Activated CD4-positive, alpha-beta T cell treated with anti-CD3 and anti-CD28 coated beads, Interleukin-2, amount 50 U/mL, for 24 hours (primary cell): ENCODE data around the gene PDZD11.
"Not testable (repeated sequence)": the region's sequence is repeated elsewhere in the genome, so short reads cannot be mapped to it uniquely, and the experiment has no call there.

Experiments used
- DNase-seq, 2 donors: peaks; one replicate each; pipeline ENCODE4 v3.0.0-alpha.2; 2020; ENCODE audit warnings: low read depth in 1 of 2, low spot score in 1 of 2

Gene PDZD11, protein sequence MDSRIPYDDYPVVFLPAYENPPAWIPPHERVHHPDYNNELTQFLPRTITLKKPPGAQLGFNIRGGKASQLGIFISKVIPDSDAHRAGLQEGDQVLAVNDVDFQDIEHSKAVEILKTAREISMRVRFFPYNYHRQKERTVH

DNA sequence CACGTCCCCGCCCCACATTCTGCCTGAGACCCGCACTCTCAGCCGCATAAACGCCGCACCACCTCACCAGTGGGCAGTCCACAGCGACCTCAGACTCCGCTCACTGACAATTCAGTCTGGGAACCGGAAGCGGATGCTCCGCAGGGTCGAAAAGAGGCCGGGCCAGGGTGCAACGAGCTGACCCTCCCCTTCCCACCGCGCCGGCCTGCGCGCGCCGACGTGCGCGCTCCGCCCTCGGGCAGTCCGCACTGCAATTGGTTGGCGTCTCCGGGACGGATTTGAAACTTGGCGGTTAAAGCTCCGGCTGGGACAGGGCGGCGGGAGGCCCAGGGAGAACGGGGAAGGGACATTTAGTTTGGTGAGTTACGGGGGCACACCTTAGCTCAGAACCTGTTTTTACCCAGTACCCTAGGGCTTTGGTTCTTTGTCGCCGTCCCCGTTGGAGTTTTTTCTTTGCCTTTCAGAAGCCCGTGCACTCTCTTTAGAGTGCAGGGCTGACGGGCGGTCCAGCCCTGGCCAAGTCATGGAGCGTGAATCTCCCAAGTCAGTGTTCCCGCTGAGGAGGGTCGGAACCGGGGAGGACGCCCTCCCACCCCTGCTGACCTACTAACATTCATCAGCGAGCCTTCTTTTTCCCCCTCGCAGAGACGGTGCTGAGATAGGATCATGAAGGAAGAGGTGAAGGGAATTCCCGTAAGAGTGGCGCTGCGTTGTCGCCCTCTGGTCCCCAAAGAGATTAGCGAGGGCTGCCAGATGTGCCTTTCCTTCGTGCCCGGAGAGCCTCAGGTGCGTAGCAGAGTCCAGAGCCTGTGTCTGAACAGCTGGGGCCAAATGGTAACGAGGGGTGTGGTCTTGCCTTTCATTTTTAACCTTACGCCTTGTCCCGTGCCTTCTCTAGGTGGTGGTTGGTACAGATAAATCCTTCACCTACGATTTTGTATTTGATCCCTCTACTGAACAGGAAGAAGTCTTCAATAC is at the start of gene PDZD11, which contains the start of gene KIF4A:
Gene PDZD11, minus strand, starts transcription at position 135 of the 978 bp plus-strand sequence. CDS start 586 bp downstream, outside the sequence.
Gene KIF4A, plus strand, starts transcription at position 312 of the 978 bp plus-strand sequence. Its CDS starts 355 bp downstream, at position 667.
- DNase-seq = peak; percentile 40 to 54

DNA sequence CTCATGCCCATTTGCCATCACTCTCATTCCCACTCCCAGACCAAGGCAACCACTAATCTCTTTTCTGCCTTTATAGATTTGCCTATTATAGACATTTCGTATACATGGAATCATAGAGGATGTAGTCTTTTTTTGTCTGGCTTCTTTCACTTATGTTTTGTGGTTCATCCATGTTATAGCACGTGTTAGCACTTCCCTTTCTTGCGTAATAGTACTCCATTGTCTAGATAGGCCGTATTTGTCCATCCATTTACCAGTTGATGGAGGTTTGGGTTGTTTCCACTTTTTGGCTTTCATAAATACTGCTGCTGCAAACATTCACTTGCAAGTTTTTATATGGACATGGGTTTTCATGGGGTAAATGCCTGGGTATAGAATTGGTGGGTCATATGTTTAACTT is 48.6 kb upstream of the PDZD11 start:
- no peak for DNase-seq

DNA sequence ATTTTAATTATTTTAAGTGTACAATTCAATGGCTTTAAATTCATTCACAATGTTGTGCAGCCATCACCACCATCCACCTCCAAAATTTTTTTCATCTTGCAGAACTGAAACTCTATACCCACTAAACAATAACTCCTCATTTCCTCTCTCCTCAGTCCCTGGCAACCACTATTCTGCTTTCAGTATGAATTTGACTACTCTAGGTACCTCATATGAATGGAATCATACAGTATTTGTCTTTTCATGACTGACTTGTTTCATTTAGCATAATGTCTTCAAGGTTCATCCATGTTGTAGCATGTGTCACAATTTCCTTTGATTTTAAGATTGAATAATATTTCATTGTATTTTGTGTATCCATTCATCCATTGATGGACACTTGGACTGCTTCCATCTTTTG is 47.0 kb upstream of the PDZD11 start:
- no peak for DNase-seq

DNA sequence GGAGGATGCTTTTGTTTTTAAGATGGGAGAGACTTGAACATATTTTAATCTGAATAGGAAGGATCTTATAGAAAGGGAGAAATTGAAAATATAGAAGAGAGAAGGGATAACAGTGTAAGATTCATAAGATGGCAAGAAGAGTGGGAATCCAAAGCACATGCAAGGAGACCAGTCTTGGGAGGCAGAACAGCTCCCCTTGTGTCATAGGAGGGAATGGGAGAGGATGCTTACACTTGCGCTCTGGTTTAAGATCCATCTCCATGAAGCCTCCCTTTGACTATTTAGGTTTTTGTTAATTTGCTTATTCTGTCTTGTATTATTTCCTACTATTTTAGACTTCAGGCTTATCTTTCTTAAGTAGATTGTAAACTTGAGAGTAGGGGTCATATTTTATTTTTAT is 42.9 kb upstream of the PDZD11 start:
- DNase-seq = no peak

DNA sequence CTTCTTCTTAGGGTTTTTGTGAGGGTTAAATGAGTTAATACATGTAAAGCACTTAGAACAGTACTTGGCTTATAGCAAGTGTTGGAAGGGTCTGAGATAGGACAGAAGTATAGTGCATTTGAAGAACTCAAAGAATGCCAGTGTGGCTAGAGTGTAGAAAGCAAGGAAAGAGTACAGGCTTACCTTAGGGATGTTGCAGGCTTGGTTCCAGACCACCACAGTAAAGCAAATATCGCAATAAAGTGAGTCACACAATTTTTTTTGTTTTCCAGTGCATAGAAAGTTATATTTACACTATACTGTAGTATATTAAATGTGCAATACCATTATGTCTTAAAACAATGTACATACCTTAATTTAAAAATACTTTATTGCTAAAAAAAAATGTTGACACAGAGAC is 41.4 kb upstream of the PDZD11 start:
- no peak for DNase-seq

DNA sequence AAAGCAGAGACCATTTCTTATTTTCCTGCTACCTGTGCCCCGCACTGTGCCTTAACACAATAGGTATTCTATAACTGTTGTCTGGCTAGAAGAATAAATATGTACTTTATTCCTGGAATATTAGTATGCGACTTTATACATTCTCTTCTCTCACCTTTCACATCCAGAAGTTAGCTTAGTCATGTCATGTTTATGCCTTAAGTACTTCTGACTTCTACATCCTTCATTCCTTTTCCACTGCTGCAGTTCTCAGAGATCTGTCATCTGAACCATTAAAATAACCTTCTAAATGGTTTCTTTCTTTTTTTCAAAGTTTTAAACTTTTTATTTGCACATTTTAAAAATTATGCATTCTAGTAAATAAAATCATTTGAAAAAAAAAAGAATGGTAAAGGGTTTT is 34.6 kb upstream of the PDZD11 start:
- DNase-seq = no peak

DNA sequence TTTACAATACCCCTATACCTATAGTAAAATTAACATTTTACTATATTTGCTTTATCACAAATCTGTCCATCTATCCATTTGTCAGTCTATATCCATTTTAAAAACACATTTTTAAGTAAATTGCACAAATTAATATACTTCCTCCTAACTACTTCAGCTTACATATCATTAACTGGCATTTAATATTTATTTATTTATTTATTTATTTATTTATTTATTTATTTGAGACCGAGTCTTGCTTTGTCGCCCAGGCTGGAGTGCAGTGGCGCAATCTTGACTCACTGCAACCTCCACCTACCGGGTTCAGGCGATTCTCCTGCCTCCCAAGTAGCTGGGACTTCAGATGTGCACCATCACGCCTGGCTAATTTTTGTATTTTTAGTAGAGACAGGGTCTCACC is 33.9 kb upstream of the PDZD11 start:
- not testable (repeated sequence) for DNase-seq

DNA sequence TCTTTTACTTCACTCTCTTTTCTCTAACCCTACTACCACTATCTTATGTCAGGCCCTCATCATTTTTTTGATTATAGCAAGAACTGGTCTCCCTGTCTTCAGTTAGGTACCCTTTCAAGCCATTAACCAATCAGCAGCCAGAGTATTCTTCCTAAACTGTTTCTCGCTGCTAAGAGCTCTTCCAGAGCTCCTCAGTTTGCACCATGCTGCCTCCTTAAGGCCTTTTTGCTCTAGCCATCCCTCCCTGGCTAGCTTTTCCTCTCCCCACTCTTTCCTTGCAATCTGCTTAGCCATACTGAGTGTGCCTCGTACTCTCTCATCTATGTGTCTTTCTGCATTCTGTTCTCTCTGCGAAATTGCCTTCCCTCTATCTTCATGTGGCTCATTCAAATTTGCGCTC is 33.1 kb upstream of the PDZD11 start:
- DNase-seq = no peak

DNA sequence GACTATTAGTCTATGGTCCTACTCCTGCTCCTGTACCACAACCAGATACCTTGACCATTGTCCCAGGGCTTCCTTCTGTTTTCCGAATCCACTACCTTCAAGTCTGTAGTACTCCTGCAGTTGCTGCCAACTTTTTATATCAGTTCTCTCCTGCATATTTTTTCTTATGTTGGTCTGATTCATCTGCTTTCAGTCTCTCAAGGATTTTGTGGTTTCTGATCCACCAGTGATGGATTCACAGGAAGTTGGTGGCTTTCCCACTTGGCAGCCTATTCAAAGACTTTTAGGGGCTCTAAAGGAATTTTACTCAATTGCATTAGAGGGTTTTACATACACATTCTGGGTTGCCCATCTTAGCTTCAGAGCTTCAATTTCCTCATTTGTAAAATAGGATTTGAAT is 23.8 kb upstream of the PDZD11 start:
- no peak for DNase-seq

DNA sequence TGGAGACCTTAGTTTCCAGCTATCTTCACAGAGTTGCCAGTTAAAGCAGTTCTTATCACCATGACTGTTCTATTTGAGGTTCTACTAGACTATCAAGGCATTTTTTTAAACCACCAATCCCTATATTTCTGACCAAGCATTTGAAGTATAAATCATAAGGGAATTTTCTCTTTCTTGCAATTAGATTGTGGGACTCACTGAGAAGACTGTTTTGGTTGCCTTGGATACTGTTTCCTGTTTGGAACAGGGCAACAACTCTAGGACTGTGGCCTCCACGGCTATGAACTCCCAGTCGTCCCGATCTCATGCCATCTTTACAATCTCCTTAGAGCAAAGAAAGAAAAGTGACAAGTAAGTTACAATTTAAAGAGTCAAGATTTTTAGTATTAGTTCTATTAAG is 12.0 kb upstream of the PDZD11 start:
- DNase-seq = no peak

DNA sequence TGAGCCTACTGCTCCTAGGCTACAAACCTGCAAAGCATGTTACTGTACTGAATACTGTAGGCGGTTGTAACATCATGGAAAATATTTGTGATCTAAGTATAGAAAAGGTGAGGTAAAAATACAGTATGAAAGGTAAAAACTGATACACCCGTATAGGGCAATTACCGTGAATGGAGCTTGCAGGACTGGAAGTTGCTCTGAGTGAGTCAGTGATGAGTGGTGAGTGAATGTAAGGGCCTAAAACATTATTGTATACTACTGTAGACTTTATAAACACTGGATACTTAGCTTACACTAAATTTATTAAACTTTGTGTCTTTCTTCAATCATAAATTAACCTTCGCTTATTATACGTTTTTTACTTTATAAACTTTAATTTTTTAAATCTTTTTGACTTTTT is 3.9 kb upstream of the PDZD11 start:
- DNase-seq = no peak

DNA sequence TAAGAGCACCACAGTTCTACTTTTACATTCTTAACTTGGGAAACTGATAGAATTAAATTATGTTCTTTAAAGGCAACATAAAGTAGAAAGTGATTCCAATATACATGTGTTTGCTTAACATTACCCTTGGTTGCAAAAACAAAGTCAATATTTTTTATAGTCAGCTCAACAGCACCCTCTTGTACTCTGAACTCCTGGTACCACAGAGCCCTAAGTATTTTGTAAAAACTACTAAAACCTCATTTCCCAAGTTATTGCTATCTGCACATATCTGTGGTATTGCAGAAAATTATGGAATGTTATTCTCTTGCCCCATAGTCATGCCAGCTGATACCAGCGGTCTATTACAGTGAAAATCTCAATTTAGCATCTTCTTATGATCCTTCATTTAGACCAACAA is 3.1 kb upstream of the PDZD11 start:
- DNase-seq = no peak

DNA sequence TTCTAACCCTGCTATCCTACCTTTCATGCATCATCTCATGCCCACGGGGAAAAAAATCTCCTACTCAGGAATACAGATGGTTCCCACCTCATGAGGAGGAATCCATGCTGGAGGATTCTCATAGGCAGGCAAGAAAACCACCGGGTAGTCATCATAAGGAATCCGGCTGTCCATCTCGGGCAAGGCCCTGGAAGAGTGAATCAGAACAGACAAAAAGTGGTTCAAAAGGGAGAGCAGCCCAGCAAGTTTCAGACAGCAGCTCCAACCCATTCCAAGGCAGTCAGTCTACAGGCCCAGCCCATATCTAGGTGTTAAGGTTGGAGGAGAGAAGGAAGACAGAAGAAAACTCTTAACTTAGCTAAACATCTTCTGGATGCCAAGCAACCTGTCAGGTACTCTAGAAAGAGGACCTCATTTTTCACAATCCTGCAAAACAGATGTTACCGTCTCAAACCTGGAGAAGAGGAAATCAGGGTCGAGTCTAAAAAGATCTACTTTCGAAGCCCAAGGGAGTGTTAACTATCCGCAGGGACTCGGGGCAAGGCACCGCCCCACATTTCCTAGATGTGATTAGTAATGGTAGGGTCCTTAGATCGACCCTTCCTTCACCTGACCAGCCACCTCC is 447 bp downstream of the PDZD11 start:
- DNase-seq = no peak

DNA sequence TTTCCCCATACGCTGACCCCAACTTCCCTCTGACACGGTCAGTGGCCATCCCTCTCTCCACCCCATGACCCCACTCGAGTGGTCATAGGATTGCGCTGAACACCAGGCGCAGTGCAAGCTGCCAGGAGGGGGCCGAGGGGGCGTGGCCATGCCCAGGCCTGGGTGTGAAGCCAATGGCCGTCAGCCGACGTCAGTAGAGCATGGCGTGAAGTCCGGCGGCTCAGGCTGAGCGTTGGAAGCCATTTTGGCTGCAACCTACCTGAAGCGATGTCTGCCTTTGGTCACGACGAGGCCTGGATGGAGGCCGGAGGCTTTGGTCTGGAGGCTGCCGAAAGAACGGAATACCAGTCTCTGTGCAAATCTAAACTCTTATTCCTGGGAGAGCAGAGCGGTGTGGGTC is 7.8 kb downstream of the PDZD11 start, which contains the start of gene RAB41:
Gene RAB41, plus strand, starts transcription at position 222 of the 400 bp plus-strand sequence. Its CDS starts 46 bp downstream, at position 268.
- DNase-seq = no peak

DNA sequence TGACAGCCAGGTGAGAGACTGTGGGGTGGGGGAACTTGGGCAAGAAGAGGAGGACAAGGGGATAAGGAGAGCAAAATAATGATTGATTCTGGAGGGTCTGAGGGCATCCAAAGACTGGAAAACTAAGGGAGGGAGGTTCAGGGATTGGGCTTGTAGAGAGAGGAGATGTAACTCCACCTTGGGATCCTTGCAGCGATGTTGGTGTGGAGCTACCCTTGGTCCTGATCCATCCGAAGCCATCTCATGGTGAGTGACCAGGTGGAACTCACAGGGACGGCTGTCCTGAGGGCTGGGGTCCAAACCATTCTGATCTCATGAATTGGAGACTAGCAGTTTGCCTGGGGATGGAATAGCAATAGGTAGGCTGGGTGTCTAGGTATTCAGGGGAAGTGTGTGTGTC is 9.2 kb downstream of the PDZD11 start:
- no peak for DNase-seq

DNA sequence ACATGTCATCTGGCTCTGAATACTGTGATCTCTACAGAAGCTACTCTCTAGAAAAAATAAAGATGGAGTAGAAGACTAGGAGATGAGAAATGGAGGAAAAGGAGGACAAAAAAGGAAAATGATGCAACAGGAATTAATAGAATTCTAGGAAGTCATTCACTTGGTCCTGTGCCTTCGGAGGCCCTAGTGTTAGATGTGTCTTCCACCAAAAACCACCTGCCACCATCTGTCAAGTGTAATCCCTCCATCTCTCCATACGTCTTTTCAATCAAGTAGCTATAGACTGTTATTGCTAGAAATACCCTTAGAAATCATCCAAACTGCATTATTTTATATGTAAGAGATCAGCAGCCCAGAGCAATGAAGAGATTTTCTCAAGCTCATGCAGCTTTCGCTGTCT is 10.6 kb downstream of the PDZD11 start:
- DNase-seq = no peak

DNA sequence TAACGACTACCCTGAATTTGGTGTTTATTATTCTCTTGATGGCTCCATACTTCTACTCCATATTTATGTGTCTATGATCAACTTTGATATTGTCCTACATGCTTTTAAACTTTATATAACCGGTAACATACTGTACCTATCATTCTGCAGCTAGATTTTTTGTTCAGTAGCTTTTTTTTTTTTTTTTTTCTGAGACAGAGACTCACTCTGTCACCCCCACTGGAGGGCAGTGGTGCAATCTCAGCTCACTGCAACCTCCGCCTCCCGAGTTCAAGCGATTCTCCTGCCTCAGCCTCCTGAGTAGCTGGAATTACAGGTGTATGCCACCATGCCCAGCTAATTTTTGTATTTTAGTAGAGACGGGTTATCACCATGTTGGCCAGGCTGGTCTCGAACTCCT is 15.7 kb downstream of the PDZD11 start:
- not testable (repeated sequence) for DNase-seq

DNA sequence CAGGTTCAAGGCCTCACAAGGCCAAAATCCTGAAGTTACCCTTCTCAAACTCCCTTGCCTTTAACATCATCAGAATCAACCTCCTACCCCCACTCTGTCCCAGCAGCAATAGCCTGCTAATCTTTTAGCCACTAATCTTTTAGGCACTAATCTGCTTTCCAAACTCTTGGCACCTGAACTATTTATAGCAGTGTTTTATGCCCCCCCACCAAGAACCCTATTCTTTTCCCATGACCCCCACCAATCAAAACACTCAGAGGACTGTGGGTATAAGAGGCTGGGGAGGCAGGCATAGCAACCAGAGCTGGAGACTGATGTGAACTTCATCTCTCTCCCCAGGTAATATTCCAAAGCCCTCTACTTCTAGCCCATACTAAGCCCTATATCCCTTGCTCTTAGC is 21.7 kb downstream of the PDZD11 start, which contains the start of gene ARR3:
Gene ARR3, plus strand, starts transcription at position 301 of the 400 bp plus-strand sequence. CDS start 1,052 bp downstream, outside the sequence.
- DNase-seq = no peak

DNA sequence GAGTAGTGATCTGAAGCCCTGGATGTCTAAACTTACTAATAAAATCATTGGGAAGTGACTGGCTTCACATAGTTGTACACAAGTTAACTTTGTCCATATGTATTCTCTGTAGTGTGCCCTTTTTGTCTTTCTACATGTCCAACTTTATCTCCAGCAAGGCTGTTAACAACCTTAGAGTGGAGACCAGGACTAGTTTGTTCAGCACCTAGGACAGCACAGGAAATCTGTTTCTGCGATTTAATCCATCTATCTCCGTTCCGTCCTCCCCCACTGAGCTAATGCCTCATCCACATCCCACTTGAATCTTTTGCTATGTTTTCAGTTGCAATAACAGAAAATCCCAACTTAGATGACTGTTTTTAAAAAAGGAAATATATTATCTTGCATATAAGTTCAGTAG is 24.9 kb downstream of the PDZD11 start:
- DNase-seq = no peak

DNA sequence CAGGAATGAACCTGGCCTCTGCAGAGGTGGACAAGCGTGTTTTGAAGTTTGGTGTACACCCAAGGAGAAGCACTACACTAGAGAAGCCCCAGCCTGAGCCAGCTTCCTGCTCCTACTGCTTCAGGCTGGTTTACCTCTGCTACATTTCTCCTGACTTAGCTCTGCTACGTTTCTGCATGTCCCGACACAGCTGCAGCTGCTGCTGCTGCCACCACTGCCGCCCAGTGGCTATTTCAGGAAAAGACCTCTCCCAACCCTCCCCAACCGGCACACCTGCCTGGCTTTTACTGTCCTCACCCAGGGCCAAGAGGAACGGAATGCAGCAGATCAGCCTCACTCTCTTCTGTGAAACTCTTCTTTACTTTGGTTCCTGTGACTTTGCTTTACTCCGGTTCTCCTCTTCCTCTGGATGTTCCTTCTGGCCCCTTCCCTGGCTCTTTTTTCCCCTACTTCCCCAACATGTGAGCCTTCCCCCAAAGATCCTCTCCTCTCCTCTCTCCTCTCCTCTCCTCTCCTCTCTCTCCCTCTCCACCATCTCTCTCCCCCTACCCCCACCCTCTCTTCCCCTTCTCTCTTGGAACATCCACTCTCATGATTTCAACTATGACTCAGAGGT is 26.7 kb downstream of the PDZD11 start:
- DNase-seq = no peak

DNA sequence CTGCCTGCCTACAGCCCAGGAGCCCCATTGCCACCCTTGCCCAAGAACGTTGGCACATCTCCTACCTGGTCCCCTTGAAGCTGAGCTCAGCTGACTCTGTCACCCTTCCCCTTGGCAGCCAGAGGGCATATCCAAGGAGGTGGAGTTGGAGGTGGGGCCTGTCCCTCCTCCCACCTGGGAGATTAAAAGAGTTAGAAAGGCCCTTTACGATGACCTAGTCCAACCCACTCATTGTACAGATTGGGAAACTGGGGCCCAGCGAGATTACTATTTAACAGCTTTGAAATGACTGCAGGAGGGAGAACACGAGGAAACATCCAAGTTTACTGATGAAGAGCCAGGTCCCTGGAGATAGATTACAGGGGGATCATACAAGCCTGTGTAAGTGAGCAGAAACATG is 29.6 kb downstream of the PDZD11 start, which contains the start of gene P2RY4:
Gene P2RY4, minus strand, starts transcription at position 101 of the 400 bp plus-strand sequence. CDS start 580 bp downstream, outside the sequence.
- DNase-seq = no peak
